Loucy (cell line): ENCODE measurements around the gene NIN.

Experiments
- H2AFZ ChIP-seq: fragments of 200-600 bp; sonication (generic); 2 replicates; pipeline ENCODE4 v1.6.0; 2016; ENCODE audit warnings: antibody characterized with exemption, mild to moderate bottlenecking, low read length, moderate library complexity
- H3F3A ChIP-seq: fragments of 200-600 bp; 2 replicates; pipeline ENCODE4 v1.6.0; 2016; ENCODE audit warnings: antibody characterized with exemption, low read depth, mild to moderate bottlenecking
- H3K27me3 ChIP-seq: fragments of 200-600 bp; sonication (generic); 2 replicates; pipeline ENCODE4 v1.6.1; 2014; ENCODE audit warnings: low read length, mild to moderate bottlenecking; ENCODE audit not compliant: insufficient read depth, poor library complexity, severe bottlenecking
- H3K36me3 ChIP-seq: fragments of 200-600 bp; sonication (generic); 2 replicates; pipeline ENCODE4 v1.6.1; 2016; ENCODE audit warnings: low read length; ENCODE audit not compliant: insufficient read depth
- H3K4me1 ChIP-seq: fragments of 200-600 bp; sonication (generic); 2 replicates; pipeline ENCODE4 v1.5.1; 2014; ENCODE audit warnings: low read length, mild to moderate bottlenecking; ENCODE audit not compliant: insufficient read depth, poor library complexity, severe bottlenecking
- H3K4me2 ChIP-seq: fragments of 200-600 bp; sonication (generic); 2 replicates; pipeline ENCODE4 v1.6.0; 2014; ENCODE audit warnings: antibody characterized with exemption, low read length, low read depth, mild to moderate bottlenecking; ENCODE audit not compliant: poor library complexity, severe bottlenecking
- H3K4me3 ChIP-seq: fragments of 200-600 bp; sonication (generic); 2 replicates; pipeline ENCODE4 v1.5.1; 2014; ENCODE audit warnings: low read length, mild to moderate bottlenecking, mixed read lengths; ENCODE audit not compliant: poor library complexity, severe bottlenecking
- H3K79me2 ChIP-seq: fragments of 200-600 bp; sonication (generic); 2 replicates; pipeline ENCODE4 v1.6.1; 2014; ENCODE audit warnings: low read length; ENCODE audit not compliant: insufficient read depth
- H3K9ac ChIP-seq: fragments of 200-600 bp; sonication (generic); 2 replicates; pipeline ENCODE4 v1.6.0; 2014; ENCODE audit warnings: mild to moderate bottlenecking, low read depth, low read length, moderate library complexity; ENCODE audit not compliant: poor library complexity, severe bottlenecking
- H3K9me2 ChIP-seq: fragments of 200-600 bp; sonication (generic); replicated peaks from 2 replicates; pipeline ENCODE4 v1.6.1; 2016; ENCODE audit warnings: low read depth, low read length, mixed read lengths
- H3K9me3 ChIP-seq: fragments of 200-600 bp; sonication (generic); 2 replicates; pipeline ENCODE4 v1.6.1; 2014; ENCODE audit warnings: mild to moderate bottlenecking, antibody characterized with exemption, low read length, low read depth; ENCODE audit not compliant: insufficient read depth
- H4K20me1 ChIP-seq: fragments of 200-600 bp; sonication (generic); 2 replicates; pipeline ENCODE4 v1.6.0; 2014; ENCODE audit warnings: antibody characterized with exemption, low read length, mild to moderate bottlenecking; ENCODE audit not compliant: insufficient read depth, poor library complexity, severe bottlenecking
- EZH2phosphoT487 ChIP-seq: fragments of 200-600 bp; IDR thresholded peaks from 2 replicates; pipeline ENCODE4 v1.6.1; 2018; ENCODE audit warnings: antibody characterized with exemption, mild to moderate bottlenecking, moderate library complexity, borderline replicate concordance
- TF ChIP-seq, protein P1 (sequence below): fragments of 200-600 bp; sonication (generic); conservative IDR thresholded peaks from 2 replicates; pipeline ENCODE4 v1.5.1; 2014; ENCODE audit warnings: mild to moderate bottlenecking, antibody characterized with exemption, low read length

Gene NIN

DNA sequence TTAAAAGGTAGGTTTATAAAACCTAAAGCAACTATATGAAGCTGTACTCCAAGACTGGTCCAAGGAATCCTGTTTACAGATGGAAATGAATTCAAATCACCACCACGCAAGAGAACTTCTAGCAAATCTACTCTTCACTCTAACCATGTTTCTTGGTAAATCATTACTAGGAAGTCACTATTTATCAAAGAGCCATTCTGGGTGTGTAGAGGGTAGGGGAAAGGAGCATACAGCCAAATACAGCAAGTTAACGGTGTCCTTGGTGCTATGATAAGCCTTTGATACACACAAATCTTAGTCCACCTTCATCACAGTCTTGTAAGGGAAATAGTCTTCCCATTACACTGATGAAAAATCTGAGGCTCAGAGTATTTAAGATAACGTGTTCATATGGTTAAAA, 16.8 kb downstream of the NIN start:
- Histone ChIP-seq H3K27me3 (no peaks in the 10 kb centered on the region), H3K36me3 (peaks cover 30% of the 10 kb centered on the region; the same call in 1 of the 2 replicates), H2AFZ (no peak overlapping the region), H3K4me1 (peaks cover 21% of the 10 kb centered on the region), H3K9ac (no peak overlapping the region), H3K9me2 (no peaks in the 10 kb centered on the region), H3K79me2 (peaks cover 94% of the 10 kb centered on the region), H3K4me3 (no peak overlapping the region), H3K4me2 (peak overlapping the region; percentile 65), H4K20me1 (peaks cover 37% of the 10 kb centered on the region), H3K9me3 (no peaks in the 10 kb centered on the region; the same call in 1 of the 2 replicates), H3F3A (no peaks in the 10 kb centered on the region)
- TF ChIP-seq, protein P1, sequence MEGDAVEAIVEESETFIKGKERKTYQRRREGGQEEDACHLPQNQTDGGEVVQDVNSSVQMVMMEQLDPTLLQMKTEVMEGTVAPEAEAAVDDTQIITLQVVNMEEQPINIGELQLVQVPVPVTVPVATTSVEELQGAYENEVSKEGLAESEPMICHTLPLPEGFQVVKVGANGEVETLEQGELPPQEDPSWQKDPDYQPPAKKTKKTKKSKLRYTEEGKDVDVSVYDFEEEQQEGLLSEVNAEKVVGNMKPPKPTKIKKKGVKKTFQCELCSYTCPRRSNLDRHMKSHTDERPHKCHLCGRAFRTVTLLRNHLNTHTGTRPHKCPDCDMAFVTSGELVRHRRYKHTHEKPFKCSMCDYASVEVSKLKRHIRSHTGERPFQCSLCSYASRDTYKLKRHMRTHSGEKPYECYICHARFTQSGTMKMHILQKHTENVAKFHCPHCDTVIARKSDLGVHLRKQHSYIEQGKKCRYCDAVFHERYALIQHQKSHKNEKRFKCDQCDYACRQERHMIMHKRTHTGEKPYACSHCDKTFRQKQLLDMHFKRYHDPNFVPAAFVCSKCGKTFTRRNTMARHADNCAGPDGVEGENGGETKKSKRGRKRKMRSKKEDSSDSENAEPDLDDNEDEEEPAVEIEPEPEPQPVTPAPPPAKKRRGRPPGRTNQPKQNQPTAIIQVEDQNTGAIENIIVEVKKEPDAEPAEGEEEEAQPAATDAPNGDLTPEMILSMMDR, result no peak
- no peak for TF ChIP-seq EZH2phosphoT487

DNA sequence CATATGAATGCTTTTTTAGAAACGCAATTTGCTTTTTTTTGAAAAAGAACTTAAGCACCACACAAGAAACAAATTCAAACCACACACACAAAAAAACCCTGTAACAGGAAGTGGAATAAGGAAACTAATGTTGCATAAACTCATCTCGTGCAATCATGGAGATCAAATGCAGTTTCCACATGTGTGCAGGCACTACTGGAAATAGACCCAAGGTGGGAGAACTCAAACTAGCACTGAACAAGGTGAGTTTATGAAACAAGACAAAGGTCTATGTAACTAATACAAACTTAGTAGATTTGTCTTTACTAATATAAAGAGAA, 17.5 kb downstream of the NIN start:
- H3K27me3 ChIP-seq, result no peaks in the 10 kb centered on the region
- H3K4me3 ChIP-seq, result peak overlapping the region; percentile 60
- H3K4me2 ChIP-seq, result peak overlapping the region; percentile 65

DNA sequence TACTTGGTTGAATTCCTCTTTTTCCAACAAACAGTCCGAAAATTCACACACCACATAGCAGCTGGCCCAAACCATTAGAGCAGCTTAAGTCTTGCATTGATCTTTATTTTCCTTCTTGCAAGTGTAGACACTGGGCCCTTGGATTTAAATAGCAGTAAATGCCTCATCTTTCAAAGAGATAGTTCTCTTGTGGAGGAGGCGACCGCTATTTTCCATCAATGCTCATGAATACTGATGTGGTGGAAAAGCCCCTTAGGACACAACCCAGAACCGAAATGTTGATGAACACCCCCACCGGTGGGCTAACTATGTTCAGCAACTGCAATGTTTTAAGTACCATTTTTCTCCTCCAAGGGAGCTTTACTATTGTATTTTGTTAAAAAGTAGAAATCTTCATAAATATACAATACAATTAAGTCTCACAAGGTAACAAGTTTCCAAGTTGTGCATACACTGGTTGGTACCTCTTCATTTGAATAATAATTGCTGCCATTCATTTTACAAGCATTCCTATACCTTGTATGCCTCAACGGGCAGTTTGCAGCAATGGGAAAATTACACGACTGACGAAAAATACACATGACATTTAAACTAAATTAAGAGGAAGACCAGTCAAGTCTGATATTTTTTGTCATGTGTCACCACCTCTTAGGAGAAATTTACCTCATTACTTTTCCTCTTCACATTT, 18.0 kb downstream of the NIN start:
- Histone ChIP-seq H4K20me1 (peaks cover 33% of the 10 kb centered on the region), H3K27me3 (no peaks in the 10 kb centered on the region), H3F3A (no peaks in the 10 kb centered on the region), H3K4me2 (peak overlapping the region; percentile 65), H3K79me2 (peaks cover 94% of the 10 kb centered on the region), H3K36me3 (peaks cover 32% of the 10 kb centered on the region; the same call in 1 of the 2 replicates), H3K4me3 (peak overlapping the region; percentile 60), H3K9ac (no peak overlapping the region), H3K9me3 (no peaks in the 10 kb centered on the region; the same call in 1 of the 2 replicates), H3K4me1 (peaks cover 21% of the 10 kb centered on the region), H2AFZ (no peak overlapping the region), H3K9me2 (no peaks in the 10 kb centered on the region)
- TF ChIP-seq, protein P1, result no peak
- no peak for TF ChIP-seq EZH2phosphoT487

More for the DNA sequence above, 17.5 kb downstream of the NIN start:
- no peaks in the 10 kb centered on the region for H3F3A ChIP-seq
- no peak overlapping the region for H2AFZ ChIP-seq
- peaks cover 94% of the 10 kb centered on the region for H3K79me2 ChIP-seq
- no peaks in the 10 kb centered on the region; the same call in 1 of the 2 replicates for H3K9me3 ChIP-seq
- peaks cover 21% of the 10 kb centered on the region for H3K4me1 ChIP-seq
- peaks cover 31% of the 10 kb centered on the region; the same call in 1 of the 2 replicates for H3K36me3 ChIP-seq
- peaks cover 34% of the 10 kb centered on the region for H4K20me1 ChIP-seq
- H3K9me2 ChIP-seq, result no peaks in the 10 kb centered on the region
- no peak overlapping the region for H3K9ac ChIP-seq
- TF ChIP-seq, protein P1, result no peak
- no peak for TF ChIP-seq EZH2phosphoT487
